Fibroblast of villous mesenchyme (primary cell): ENCODE data around the gene MED12L. TPM values are rescaled to one million over a fixed set of nuclear protein-coding genes. Genes with fewer than 3 reads are reported as not detected.

Source experiments
- DNase-seq: peaks from one replicate; pipeline ENCODE4 v3.0.0-alpha.2; 2010; ENCODE audit warnings: low read depth
- H3K4me3 ChIP-seq: 2 replicates; pipeline ENCODE4 v1.5.1; 2011; ENCODE audit warnings: low read depth, mild to moderate bottlenecking, low read length
- total RNA-seq: library from RNA; depleted of rRNA; stranded (reverse); fragments of >200 nt; gene quantifications from 2 replicates; pipeline ENCODE4 v1.2.3, GENCODE V29; 2012
- TF ChIP-seq, protein P1 (sequence below): IDR thresholded peaks from 2 replicates; pipeline ENCODE4 v1.5.1; 2012; ENCODE audit warnings: low read depth, mild to moderate bottlenecking, low read length; ENCODE audit not compliant: insufficient read depth

Gene MED12L
- total RNA-seq, 1 donor = 1.3 TPM

DNA sequence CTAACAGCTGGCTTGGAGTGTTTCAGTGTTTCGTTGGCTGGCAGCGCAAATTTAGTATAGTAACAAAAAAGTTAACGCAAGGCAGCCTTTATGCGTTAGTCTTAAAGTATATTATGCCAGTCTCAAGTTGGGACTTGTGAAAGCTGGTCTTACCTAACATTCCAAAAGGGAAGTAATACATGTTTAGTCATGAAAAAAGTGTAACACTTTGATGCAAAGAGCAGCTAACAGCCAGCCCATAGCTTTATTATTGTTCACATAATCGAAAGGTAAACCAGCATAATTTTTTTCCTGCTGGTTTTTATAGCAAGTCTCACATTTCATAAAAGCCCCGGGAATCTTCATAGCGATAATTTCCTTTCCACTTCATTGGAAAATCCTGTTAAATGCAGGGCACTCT lies 233.5 kb downstream of the MED12L start:
- no peak overlapping the region for H3K4me3 ChIP-seq
- no peak for DNase-seq
- TF ChIP-seq, protein P1, sequence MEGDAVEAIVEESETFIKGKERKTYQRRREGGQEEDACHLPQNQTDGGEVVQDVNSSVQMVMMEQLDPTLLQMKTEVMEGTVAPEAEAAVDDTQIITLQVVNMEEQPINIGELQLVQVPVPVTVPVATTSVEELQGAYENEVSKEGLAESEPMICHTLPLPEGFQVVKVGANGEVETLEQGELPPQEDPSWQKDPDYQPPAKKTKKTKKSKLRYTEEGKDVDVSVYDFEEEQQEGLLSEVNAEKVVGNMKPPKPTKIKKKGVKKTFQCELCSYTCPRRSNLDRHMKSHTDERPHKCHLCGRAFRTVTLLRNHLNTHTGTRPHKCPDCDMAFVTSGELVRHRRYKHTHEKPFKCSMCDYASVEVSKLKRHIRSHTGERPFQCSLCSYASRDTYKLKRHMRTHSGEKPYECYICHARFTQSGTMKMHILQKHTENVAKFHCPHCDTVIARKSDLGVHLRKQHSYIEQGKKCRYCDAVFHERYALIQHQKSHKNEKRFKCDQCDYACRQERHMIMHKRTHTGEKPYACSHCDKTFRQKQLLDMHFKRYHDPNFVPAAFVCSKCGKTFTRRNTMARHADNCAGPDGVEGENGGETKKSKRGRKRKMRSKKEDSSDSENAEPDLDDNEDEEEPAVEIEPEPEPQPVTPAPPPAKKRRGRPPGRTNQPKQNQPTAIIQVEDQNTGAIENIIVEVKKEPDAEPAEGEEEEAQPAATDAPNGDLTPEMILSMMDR = no peak

DNA sequence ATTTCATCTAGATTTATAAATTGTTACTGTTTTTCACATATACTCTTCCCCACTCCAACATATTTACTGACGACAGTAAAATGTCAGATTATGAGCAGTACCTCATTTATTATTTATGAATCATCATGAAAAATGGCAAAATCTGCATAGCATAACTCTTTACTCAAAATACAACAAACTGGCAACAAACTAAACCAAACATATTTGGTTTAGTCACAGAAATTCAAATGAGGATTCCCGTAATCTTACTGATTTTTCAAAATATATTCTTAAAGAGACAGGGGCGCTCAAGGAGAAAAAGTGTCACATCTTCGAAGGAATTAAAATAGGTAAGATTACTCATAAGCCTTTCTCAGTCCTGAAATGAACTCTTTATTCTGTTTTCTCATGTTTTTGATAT lies 234.2 kb downstream of the MED12L start:
- no peak overlapping the region for H3K4me3 ChIP-seq

DNA sequence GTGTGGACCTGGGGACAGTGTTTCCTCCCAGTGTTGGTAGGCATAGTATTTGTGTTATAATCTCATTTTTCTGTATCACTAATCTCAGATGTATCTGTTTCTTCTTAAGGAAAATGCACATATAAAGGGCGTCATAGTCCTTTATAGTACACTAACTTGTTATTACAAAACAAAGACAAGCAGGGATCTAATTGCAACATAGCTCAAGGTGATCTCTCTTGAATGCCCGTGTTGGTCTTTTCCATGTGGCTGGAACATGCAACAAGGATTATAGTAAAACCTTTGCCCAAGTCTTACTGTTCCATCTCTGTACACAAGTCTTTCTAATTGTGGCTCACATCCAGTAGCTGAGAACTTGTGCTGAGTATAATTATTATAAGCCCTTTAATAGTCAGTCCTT lies 234.7 kb downstream of the MED12L start:
- TF ChIP-seq, protein P1 = no peak
- H3K4me3 ChIP-seq = no peak overlapping the region
- DNase-seq = no peak

More for the DNA sequence above, 234.2 kb downstream of the MED12L start:
- TF ChIP-seq, protein P1 = no peak
- DNase-seq = no peak

DNA sequence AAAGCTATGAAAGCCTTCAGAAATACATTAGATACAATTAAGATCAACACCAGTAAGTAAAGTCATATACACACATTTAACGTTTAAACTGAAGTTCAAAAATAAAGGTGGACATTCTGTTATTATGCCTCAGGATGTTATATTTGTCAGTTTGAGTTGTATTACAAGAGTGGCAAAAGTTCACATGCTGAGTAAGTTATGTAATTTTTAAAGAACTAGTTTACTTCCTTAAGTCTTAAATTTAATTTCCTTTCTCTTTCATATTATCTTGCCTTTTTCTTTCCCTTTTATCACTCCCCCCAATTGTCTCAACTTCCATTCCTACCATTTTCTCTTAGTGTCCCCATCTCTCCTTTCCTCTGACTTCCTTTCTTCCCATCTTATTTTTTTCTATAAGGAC lies 236.1 kb downstream of the MED12L start:
- TF ChIP-seq, protein P1 = no peak
- no peak overlapping the region for H3K4me3 ChIP-seq
- DNase-seq = no peak

DNA sequence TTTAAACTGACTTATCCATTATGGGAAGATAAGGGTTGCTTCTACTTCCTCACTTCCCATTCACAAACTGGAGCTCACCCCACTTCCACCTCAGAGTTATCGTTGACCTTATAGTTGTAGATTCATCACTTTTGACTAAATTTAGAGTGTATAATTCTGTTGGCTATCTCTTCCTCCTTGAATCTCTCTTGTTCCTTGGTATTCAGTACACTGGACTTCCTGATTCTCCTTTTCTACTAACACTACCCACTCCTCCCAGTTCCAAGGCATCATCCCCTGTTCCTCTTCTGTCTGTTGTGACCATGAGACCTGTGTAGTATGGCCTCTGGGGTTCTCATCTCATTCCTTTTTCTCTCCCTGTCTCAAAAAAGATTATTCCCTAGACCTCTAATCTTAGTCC lies 237.0 kb downstream of the MED12L start:
- TF ChIP-seq, protein P1 = no peak
- no peak for DNase-seq
- H3K4me3 ChIP-seq = no peak overlapping the region

DNA sequence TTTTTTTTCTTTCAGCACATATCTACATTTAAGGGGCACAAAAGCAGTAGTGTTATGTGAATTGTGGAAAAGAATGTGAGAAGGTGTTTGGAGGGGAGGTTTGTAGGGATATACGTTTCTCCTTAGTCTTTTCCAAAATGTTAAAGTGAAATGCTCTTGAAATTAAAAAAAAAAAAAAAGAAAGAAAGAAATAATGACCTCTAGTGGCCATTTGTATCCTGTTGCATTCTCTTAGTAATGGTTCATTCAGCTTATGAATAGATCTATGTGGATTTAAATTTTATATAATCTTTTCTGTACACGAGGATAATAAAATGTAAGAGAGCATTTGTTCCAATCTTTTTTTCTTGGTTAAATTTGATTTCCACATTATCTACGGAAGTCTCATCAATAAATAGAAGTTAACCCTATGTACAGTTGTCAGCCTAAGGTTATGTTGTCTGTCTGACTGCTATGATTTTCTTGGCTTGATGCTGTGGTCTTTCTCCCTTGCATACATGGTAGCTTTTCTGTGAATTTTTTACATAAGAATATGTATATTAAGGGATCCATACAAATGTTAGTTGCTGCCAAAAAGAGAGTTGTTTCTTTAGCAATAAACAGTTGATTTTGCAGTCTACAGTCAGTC lies 242.2 kb downstream of the MED12L start:
- DNase-seq = peak; percentile 31
- TF ChIP-seq, protein P1 = peak; percentile 56
- H3K4me3 ChIP-seq = no peak overlapping the region
